ENCODE data around the gene HEBP2. TPM values are rescaled to one million over a fixed set of nuclear protein-coding genes. Genes with fewer than 3 reads are reported as not detected.

The HEBP2 gene
- total RNA-seq, 1 experiment from 2014 or later, result 73.1 TPM

DNA sequence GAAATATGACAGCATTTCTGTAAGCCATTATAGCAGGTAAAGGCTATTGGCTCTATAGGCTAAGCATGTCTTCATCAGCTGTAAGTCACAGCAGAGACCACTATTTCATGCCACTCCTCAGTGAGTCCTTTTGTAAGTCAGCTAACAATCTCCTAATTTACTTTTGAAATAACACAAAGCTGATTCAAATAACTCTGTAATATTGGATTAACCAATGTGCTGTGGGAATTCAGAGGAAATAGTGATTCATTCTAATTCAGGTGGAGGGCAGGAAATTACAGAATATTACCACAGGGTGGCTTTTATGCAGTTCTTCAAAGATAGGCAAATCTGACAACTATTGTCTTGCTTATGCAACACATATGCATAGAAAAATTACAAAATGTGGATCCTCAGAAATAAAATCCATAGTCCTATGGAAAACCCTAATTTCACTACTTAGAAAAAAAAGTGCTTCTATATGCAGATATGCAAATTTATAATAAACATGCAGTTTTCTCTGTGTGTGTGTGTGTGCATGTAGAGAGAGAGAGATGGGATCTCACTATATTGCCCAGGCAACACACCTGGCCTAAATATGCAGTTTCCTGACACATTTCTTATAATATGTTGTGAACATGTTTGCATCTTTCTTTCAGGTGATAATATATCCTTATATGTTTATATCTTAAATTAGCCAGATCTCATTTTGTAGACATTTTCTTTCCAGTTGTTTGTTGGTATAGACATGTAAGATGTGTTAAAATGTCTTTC lies 31.1 kb upstream of the HEBP2 start:
- H3K4me3 ChIP-seq (ENCODE audit: low read depth, low read length), result no peak overlapping the region
- Mint-ChIP-seq H3K9me3 (ENCODE audit: unreplicated experiment) (peaks cover 2% of the 10 kb centered on the region), H3K36me3 (ENCODE audit: insufficient read depth, unreplicated experiment) (no peaks in the 10 kb centered on the region), H3K4me1 (ENCODE audit: low read depth, unreplicated experiment) (peaks cover 17% of the 10 kb centered on the region), H3K27me3 (ENCODE audit: insufficient read depth, unreplicated experiment) (no peaks in the 10 kb centered on the region), H3K27ac (ENCODE audit: unreplicated experiment) (no peak overlapping the region), H3K4me3 (ENCODE audit: unreplicated experiment) (no peak overlapping the region)
- TF ChIP-seq, protein P1, sequence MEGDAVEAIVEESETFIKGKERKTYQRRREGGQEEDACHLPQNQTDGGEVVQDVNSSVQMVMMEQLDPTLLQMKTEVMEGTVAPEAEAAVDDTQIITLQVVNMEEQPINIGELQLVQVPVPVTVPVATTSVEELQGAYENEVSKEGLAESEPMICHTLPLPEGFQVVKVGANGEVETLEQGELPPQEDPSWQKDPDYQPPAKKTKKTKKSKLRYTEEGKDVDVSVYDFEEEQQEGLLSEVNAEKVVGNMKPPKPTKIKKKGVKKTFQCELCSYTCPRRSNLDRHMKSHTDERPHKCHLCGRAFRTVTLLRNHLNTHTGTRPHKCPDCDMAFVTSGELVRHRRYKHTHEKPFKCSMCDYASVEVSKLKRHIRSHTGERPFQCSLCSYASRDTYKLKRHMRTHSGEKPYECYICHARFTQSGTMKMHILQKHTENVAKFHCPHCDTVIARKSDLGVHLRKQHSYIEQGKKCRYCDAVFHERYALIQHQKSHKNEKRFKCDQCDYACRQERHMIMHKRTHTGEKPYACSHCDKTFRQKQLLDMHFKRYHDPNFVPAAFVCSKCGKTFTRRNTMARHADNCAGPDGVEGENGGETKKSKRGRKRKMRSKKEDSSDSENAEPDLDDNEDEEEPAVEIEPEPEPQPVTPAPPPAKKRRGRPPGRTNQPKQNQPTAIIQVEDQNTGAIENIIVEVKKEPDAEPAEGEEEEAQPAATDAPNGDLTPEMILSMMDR (IDR thresholded peaks at IDR 0.05; ENCODE audit: insufficient read depth in 1 of 2, low read depth in 1 of 2, low read length in 1 of 2, severe bottlenecking in 1 of 2, unreplicated experiment in 1 of 2), result no peak
- H3K9me3 ChIP-seq, result no peaks in the 10 kb centered on the region
- no peaks in the 10 kb centered on the region for H3K27me3 ChIP-seq (replicated peaks; ENCODE audit: control insufficient read depth, insufficient read depth, low read length)
- H3K36me3 ChIP-seq (ENCODE audit: control insufficient read depth, insufficient read depth, low read length), result no peaks in the 10 kb centered on the region
- ChIA-PET POLR2A (no interaction called here), CTCF (no interaction called here)
- peaks cover 21% of the 10 kb centered on the region for H3K4me1 ChIP-seq
- BruUV-seq (replicated peaks), result no TSS peak
- no peak for DNase-seq
- intact Hi-C loops (cut with micrococcal nuclease; ENCODE audit: unreplicated experiment), result no loop called here

DNA sequence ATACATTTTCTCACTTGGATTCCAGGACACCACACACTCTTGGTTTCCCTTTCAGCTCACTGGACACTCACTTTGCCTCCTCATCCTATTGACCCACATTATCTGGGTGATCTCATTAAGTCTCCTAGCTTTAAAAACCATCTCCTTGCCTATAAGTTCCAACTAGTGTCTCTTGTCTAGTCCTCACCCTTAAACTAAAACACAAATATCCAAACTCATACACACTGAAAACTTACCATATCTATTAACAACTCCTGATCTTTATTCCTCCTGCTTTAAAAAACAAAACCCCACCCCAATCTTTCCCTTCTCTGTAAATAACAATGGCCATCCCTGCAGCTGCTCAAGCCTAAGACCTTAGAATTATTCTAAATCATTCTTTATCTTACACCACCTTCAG lies 29.8 kb upstream of the HEBP2 start:
- Histone ChIP-seq H3K36me3 (ENCODE audit: control insufficient read depth, insufficient read depth, low read length) (no peaks in the 10 kb centered on the region), H3K27me3 (replicated peaks; ENCODE audit: control insufficient read depth, insufficient read depth, low read length) (no peaks in the 10 kb centered on the region), H3K9me3 (no peaks in the 10 kb centered on the region), H3K4me1 (peaks cover 21% of the 10 kb centered on the region), H3K4me3 (ENCODE audit: low read depth, low read length) (no peak overlapping the region)
- no TSS peak for BruUV-seq (replicated peaks)
- Mint-ChIP-seq H3K36me3 (ENCODE audit: insufficient read depth, unreplicated experiment) (no peaks in the 10 kb centered on the region), H3K4me3 (ENCODE audit: unreplicated experiment) (no peak overlapping the region), H3K9me3 (ENCODE audit: unreplicated experiment) (no peaks in the 10 kb centered on the region), H3K27ac (ENCODE audit: unreplicated experiment) (no peak overlapping the region), H3K27me3 (ENCODE audit: insufficient read depth, unreplicated experiment) (no peaks in the 10 kb centered on the region), H3K4me1 (ENCODE audit: low read depth, unreplicated experiment) (peaks cover 17% of the 10 kb centered on the region)
- DNase-seq, result no peak
- POLR2A ChIA-PET, result no interaction called here
- TF ChIP-seq, protein P1 (IDR thresholded peaks at IDR 0.05; ENCODE audit: insufficient read depth in 1 of 2, low read depth in 1 of 2, low read length in 1 of 2, severe bottlenecking in 1 of 2, unreplicated experiment in 1 of 2), result no peak
- intact Hi-C loops (cut with micrococcal nuclease; ENCODE audit: unreplicated experiment), result no loop called here
- CTCF ChIA-PET, result no interaction called here

DNA sequence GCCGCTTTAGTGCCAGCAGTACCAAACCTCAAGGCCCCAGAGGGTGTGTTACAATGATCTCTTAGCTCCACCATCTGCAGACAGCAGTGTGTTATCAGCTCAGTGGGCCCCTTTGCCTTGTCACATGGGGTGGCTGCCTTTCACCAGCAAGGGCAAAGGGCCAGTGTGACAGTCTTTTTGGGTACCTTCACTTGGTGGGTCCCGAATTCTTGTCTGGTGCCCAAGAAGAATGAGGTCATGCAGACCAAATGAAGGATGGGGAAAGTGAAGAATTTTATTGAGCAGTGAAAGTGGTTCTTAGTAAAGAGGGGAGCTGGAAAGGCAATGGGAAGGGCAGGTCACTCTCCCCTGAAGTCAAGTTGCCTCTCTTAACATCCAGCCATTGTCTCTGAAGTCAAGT lies 29.2 kb upstream of the HEBP2 start:
- no peaks in the 10 kb centered on the region for H3K36me3 Mint-ChIP-seq (ENCODE audit: insufficient read depth, unreplicated experiment)
- no peak overlapping the region for H3K4me3 Mint-ChIP-seq (ENCODE audit: unreplicated experiment)
- CTCF ChIA-PET, result no interaction called here
- H3K9me3 Mint-ChIP-seq (ENCODE audit: unreplicated experiment), result no peaks in the 10 kb centered on the region
- Histone ChIP-seq H3K4me3 (ENCODE audit: low read depth, low read length) (no peak overlapping the region), H3K4me1 (peaks cover 21% of the 10 kb centered on the region), H3K9me3 (no peaks in the 10 kb centered on the region; the same call in 1 of the 2 replicates), H3K36me3 (ENCODE audit: control insufficient read depth, insufficient read depth, low read length) (no peaks in the 10 kb centered on the region), H3K27me3 (replicated peaks; ENCODE audit: control insufficient read depth, insufficient read depth, low read length) (no peaks in the 10 kb centered on the region)
- no TSS peak for BruUV-seq (replicated peaks)
- TF ChIP-seq, protein P1 (IDR thresholded peaks at IDR 0.05; ENCODE audit: insufficient read depth in 1 of 2, low read depth in 1 of 2, low read length in 1 of 2, severe bottlenecking in 1 of 2, unreplicated experiment in 1 of 2), result no peak
- POLR2A ChIA-PET, result no interaction called here
- H3K4me1 Mint-ChIP-seq (ENCODE audit: low read depth, unreplicated experiment), result peaks cover 14% of the 10 kb centered on the region
- H3K27ac Mint-ChIP-seq (ENCODE audit: unreplicated experiment), result no peak overlapping the region
- DNase-seq, result no peak
- intact Hi-C loops (cut with micrococcal nuclease; ENCODE audit: unreplicated experiment), result no loop called here
- no peaks in the 10 kb centered on the region for H3K27me3 Mint-ChIP-seq (ENCODE audit: insufficient read depth, unreplicated experiment)

Measured in Caco-2 (cell line).